LNCaP clone FGC (cell line): ENCODE data around the gene ST6GALNAC3.

Experiments used
- DNase-seq: peaks from one replicate; pipeline ENCODE4 v3.0.0-alpha.2; 2011; ENCODE audit warnings: low read depth
- H3K4me3 ChIP-seq: 2 replicates; pipeline ENCODE4 v1.5.1; 2011; ENCODE audit warnings: mild to moderate bottlenecking, low read depth, low read length, control low read depth
- TF ChIP-seq, protein P1 (sequence below): IDR thresholded peaks from 2 replicates; pipeline ENCODE4 v1.5.1; 2012; ENCODE audit warnings: mild to moderate bottlenecking; ENCODE audit not compliant: control insufficient read depth, insufficient read depth; ENCODE audit errors: extremely low read depth

The ST6GALNAC3 gene

DNA sequence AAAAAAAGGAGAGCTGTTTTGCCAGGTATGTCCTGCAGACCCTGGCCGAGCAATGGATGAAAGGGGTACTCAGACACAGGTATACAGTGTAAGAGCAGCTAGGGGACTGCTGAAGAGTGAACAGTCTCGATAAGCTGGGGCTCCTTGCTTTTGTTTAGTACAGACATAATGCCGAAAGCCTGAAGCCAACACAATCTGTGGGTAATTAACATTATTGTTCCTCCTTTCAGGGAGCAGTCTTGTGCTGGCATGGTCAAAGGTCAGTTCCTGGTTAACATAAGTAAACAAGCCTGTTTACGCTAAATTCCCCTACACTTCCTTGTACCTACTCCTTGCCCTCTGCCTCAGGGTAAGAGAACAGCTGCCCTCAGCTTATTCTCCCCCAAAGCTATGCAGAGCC is 520.5 kb downstream of the ST6GALNAC3 start:
- no peak overlapping the region for H3K4me3 ChIP-seq
- DNase-seq, result no peak
- TF ChIP-seq, protein P1, sequence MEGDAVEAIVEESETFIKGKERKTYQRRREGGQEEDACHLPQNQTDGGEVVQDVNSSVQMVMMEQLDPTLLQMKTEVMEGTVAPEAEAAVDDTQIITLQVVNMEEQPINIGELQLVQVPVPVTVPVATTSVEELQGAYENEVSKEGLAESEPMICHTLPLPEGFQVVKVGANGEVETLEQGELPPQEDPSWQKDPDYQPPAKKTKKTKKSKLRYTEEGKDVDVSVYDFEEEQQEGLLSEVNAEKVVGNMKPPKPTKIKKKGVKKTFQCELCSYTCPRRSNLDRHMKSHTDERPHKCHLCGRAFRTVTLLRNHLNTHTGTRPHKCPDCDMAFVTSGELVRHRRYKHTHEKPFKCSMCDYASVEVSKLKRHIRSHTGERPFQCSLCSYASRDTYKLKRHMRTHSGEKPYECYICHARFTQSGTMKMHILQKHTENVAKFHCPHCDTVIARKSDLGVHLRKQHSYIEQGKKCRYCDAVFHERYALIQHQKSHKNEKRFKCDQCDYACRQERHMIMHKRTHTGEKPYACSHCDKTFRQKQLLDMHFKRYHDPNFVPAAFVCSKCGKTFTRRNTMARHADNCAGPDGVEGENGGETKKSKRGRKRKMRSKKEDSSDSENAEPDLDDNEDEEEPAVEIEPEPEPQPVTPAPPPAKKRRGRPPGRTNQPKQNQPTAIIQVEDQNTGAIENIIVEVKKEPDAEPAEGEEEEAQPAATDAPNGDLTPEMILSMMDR, result no peak

DNA sequence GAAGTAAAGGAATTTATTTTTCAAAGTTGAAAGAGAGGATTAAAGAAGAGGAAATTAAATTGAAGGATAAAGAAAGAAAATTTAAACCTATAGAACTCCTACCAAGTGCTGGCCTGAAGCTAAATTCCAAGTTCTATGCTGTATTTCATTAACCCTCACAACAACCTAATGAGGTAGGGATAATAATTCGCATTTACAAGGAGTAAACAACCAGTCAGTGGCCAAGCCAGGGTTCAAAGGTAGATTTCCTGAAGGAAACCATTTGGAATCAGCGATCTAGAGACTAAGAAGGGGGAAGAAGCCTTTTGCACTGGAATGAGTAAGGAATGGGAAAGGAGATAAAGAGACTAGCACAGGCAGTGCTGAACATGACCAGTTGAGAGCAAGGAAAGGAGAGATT is 526.9 kb downstream of the ST6GALNAC3 start:
- no peak overlapping the region for H3K4me3 ChIP-seq
- no peak for DNase-seq
- TF ChIP-seq, protein P1, result no peak

DNA sequence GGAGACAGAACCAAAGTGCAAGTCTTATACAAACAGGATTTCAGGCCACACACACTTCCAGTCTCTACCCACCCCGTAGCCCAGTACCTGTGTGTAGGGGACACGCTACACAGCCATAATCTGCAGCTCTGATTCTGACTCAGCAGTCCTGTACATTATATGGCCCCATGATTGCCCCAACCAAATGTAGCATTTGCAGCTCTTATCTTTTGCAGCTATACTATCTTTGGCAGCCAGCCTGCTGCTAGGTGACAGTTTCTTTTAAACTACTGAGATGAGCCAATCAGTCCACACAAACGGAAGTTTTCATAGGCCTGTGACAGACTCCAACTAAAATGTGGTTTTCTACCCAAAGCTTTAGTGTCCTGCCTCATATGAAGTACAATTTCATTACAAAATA is 533.2 kb downstream of the ST6GALNAC3 start:
- no peak for DNase-seq
- H3K4me3 ChIP-seq, result no peak overlapping the region

DNA sequence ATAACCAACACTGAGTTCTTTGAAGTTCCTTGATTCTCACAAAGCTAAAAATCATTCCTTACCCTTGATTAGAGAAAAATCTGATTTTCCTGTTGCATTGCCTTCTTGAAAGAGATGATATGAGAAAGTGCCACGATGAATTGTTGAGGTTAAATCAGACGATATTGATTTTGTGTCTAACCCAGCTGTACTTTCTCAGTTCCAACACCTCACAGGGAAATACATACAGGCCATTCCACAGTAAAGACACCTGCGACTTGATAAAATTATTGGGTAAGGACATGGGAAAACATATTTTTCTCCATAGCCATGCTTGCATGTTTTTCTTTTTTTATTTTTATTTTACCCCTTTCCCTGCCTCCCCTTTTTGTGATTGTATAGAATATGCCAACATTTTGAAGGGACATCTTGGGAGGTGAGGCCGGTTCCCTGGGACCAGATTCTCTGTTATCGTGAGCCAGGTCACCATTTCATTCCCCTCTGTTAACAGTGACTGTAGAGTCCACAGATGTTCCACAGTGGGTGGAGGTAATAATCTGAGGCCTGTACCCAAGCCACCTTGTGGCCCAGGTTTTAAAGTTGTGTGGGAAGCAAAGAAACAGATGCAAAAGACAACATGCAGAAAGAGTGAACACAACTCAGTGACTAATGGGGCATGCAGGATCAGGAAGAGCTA is 537.4 kb downstream of the ST6GALNAC3 start:
- TF ChIP-seq, protein P1, result no peak
- no peak for DNase-seq

More for the DNA sequence above, 533.2 kb downstream of the ST6GALNAC3 start:
- TF ChIP-seq, protein P1, result no peak

DNA sequence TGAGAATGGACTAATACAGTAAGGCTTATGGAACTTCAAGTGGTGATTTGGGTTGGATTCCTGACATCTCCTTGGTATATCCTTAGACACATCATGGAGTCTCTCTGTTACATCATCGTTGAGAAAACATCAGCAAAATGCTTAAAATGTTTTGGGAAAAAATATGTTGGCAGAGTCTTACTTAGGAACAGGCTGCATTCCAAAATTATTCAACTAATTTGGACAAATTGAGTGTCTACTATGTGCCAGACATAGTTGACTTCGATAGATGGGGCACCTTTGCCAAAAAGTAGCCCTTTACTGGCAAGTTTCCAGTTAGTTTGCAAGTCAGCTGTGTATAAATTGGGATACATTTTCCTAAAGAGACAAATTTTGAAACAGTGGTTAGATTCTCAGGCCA is 539.3 kb downstream of the ST6GALNAC3 start:
- DNase-seq, result no peak
- no peak overlapping the region for H3K4me3 ChIP-seq
- TF ChIP-seq, protein P1, result no peak

More for the DNA sequence above, 537.4 kb downstream of the ST6GALNAC3 start:
- no peak overlapping the region for H3K4me3 ChIP-seq

DNA sequence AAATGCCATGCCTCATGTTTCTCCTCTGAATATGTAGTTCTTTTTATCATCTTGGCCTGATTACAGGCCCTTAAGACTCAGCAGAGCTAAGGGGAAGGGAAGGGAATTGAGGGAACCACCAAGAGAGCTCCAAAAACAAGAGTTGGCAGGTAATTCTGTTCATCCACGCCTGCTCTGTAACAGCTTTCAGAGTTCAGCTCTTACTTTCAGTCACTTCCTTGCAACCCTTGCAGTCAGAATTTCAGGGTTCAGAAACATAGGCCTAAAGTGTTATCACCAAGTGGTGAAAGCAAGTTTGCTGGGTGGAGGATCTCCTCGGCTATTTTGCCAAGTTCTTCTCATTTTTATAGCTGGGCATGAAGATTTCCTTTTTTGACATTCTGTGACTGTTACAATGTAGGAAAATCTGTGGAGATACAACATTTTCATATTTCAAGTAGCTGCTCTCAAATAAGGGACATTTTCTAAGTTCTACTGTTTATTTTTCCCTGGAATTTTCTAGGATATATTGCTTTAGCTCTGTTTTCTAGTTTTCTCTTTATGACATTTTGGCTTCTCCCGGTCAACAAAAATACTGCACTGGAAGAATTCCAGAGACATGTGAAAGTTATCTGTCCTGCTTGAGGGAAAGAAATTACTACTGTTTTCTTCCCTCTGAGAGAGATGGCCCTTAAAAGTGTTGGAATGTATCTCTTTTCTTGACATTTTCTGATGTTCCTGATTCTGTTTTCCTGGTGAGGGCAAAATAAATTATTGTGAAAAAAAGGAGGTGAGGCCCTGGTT is 540.9 kb downstream of the ST6GALNAC3 start:
- no peak for DNase-seq
- no peak overlapping the region for H3K4me3 ChIP-seq
- TF ChIP-seq, protein P1, result no peak
